Muscle layer of colon (tissue), 2 donors: ENCODE results near the gene ARHGAP18.

Source experiments
- H3K27ac ChIP-seq: one replicate; pipeline ENCODE4 v1.7.0; 2013; ENCODE audit warnings: low read depth, mild to moderate bottlenecking, low read length, moderate library complexity
- H3K27me3 ChIP-seq, 2 donors: one replicate each; pipeline ENCODE4 v1.7.0; 2013; ENCODE audit warnings: low read length in 2 of 2, mild to moderate bottlenecking in 2 of 2; ENCODE audit not compliant: insufficient read depth in 2 of 2, control insufficient read depth in 1 of 2
- H3K36me3 ChIP-seq: one replicate; pipeline ENCODE4 v1.7.0; 2013; ENCODE audit warnings: mild to moderate bottlenecking, low read length; ENCODE audit not compliant: insufficient read depth
- H3K4me1 ChIP-seq: one replicate; pipeline ENCODE4 v1.7.0; 2013; ENCODE audit warnings: mild to moderate bottlenecking, low read length; ENCODE audit not compliant: insufficient read depth
- H3K4me3 ChIP-seq, 2 donors: one replicate each; pipeline ENCODE4 v1.7.0; 2013; ENCODE audit warnings: low read length in 2 of 2, low read depth in 1 of 2, mild to moderate bottlenecking in 1 of 2, moderate library complexity in 1 of 2
- H3K9ac ChIP-seq: one replicate; pipeline ENCODE4 v1.7.0; 2013; ENCODE audit warnings: low read length
- H3K9me3 ChIP-seq: one replicate; pipeline ENCODE4 v1.7.0; 2013; ENCODE audit warnings: mild to moderate bottlenecking, low read length
- donor health status: abdominal sarcoma.
- donor health status: Adenocarcinoma of cecum.

ARHGAP18 gene

DNA sequence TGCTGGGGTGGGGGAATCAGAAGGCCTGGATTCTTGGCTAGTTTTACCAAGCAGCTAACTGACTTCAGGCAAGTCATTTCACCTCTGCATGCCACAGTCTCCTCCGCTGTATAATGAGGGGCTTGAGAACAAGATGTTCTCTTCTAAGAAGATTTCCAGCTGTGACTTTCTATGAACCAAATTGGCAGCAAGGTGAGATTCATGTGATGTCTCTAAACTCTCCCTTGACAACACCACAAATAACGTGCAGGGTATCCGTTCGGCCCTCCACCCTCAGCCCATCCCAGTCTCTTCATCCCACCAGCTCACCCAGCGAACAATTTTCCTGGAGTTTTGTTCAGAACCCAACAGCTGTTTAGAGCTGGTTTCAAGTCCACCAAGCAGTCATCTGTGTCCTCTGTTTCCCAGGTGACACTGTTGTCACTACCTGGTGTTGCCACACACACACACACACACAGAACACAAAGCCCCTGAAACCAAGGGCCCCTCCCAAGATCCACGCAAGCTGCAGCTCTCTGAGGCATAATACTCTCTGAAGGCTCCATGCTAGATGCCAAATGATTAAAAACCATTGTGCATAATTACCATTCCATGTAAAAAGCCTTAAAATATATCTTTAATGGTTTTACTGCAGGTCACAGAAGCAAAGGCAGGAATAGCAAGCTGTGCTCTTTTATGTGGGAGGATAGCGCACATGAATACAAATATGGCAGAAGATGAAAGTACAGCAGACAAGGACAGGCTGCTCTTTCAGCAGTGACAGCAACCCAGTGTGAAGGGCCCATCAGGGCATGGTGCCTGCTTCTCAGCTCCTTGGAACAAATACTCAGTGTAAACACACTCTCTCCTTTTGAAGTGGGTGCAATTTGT lies 48.2 kb downstream of the ARHGAP18 start:
- no peak overlapping the region for H3K9ac ChIP-seq
- H3K4me3 ChIP-seq: no peak overlapping the region
- H3K27ac ChIP-seq: no peak overlapping the region
- H3K27me3 ChIP-seq: no peaks in the 10 kb centered on the region
- H3K4me1 ChIP-seq: peaks cover 4% of the 10 kb centered on the region
- H3K36me3 ChIP-seq: no peaks in the 10 kb centered on the region
- H3K9me3 ChIP-seq: no peaks in the 10 kb centered on the region

DNA sequence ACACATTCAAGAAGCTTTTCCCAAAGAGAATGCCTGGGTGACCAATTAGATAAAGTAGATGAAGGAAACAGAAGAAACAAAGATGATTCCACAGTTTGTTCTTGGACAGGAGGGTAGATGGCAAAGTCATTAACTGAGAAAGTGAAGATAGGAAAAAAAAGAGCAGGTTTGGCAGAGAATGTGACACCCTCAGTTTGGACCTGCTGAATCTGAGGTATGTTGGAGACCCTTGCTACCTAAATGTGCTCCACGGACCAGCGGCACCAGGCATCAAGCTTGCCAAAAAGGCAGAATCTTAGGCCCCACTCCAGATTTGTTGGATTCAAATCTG lies 49.7 kb downstream of the ARHGAP18 start:
- H3K4me3 ChIP-seq: no peak overlapping the region
- no peak overlapping the region for H3K9ac ChIP-seq
- peaks cover 4% of the 10 kb centered on the region for H3K4me1 ChIP-seq
- no peaks in the 10 kb centered on the region for H3K36me3 ChIP-seq
- H3K27me3 ChIP-seq: no peaks in the 10 kb centered on the region
- no peaks in the 10 kb centered on the region for H3K9me3 ChIP-seq
- H3K27ac ChIP-seq: no peak overlapping the region

DNA sequence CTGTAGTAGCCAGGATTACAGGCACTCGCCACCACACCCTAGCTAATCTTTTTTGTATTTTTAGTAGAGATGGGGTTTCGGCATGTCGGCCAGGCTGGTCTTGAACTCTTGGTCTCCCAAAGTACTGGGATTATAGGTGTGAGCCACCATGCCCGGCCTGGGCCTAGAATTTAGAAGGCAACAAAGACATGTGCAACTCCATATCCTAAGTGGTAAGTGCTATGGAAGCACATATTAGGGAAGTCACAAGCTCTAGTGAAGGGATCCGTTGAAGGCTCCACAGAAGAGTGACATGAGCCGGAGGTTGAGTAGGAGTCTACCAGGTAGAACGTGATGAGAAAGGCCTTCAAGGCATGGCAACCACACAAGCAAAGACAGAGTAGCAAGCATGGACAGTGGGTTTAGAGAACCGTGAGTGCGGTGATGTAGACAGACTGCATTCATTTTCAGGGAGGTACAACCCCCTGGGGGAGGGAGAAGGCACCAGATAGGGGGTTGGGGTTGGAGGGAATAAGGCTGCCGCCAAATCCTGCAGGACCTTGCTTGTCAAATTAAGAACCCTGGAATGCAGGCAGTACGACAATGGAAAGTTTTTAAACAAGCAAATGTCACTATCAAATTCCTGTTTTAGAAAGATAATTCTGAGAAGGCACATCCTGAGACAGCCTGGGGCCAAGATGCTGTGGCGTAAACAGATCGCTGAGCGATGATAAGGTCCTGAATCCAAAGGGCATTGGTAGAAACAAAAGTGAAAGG lies 50.2 kb downstream of the ARHGAP18 start:
- no peak overlapping the region for H3K27ac ChIP-seq
- H3K36me3 ChIP-seq: no peaks in the 10 kb centered on the region
- no peak overlapping the region for H3K9ac ChIP-seq
- H3K9me3 ChIP-seq: no peaks in the 10 kb centered on the region
- no peaks in the 10 kb centered on the region for H3K27me3 ChIP-seq
- peaks cover 4% of the 10 kb centered on the region for H3K4me1 ChIP-seq
- no peak overlapping the region for H3K4me3 ChIP-seq

DNA sequence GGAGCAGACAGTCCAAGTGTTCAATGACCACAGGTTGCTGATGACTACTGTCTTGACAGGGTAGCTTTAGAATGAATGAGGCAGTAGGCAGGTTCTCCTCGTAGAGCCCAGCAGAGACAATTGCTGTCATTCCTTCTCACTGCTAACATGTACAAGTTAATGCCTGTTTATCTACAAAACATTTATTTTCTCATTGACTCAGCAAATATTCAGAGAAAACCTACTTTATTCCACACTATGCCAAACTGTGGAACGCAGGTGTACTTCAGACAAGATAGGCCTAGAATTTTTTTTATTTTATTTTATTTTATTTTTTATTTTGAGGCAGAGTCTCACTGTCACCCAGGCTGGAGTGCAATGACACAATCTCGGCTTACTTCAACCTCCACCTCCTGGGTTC lies 50.8 kb downstream of the ARHGAP18 start:
- H3K4me3 ChIP-seq: no peak overlapping the region
- no peak overlapping the region for H3K27ac ChIP-seq
- H3K9me3 ChIP-seq: no peaks in the 10 kb centered on the region
- H3K4me1 ChIP-seq: peaks cover 4% of the 10 kb centered on the region
- H3K9ac ChIP-seq: no peak overlapping the region
- H3K27me3 ChIP-seq: no peaks in the 10 kb centered on the region
- no peaks in the 10 kb centered on the region for H3K36me3 ChIP-seq

DNA sequence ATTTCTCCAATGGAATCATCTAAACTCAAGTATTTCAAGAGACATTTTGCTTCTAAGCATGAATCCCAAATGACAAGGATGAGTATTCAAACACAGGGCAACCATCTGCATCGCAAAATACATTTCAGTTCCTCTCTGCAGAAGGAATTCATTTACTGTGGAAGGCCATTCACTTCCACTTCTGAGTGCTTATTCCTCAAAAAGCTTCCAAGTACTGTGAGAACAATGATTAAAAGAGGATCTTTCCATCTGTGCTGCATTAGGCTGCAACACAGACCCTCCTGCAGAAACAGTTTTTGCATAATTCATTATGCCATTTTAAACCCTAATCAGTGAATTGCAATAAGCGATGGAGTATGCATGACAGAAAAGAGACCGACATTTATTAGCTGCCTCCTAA lies 52.5 kb downstream of the ARHGAP18 start:
- no peak overlapping the region for H3K27ac ChIP-seq
- H3K4me1 ChIP-seq: peaks cover 3% of the 10 kb centered on the region
- no peaks in the 10 kb centered on the region for H3K9me3 ChIP-seq
- H3K36me3 ChIP-seq: no peaks in the 10 kb centered on the region
- no peaks in the 10 kb centered on the region for H3K27me3 ChIP-seq
- no peak overlapping the region for H3K9ac ChIP-seq
- H3K4me3 ChIP-seq: no peak overlapping the region

DNA sequence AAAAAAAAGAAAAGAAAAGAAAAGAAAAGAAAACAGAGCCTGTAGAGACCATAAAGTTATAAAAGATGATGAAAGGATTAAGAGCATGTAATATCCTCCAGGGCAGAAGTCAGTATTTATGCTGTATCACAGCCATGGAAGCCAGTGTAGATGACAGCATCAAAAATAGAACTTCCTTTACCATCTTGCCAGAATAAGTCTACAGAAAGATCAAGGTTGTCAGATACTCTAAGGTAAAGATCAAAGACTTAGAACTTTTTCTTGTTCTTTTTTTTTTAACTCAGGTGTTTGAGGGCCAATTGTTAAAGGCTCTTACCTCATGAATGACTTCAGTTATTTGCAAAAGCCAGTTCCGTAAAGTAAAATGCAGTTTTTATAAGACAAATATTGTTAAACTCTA lies 54.6 kb downstream of the ARHGAP18 start:
- Histone ChIP-seq H3K9ac (no peak overlapping the region), H3K27me3 (no peaks in the 10 kb centered on the region), H3K27ac (no peak overlapping the region), H3K4me1 (no peaks in the 10 kb centered on the region), H3K36me3 (no peaks in the 10 kb centered on the region), H3K4me3 (no peak overlapping the region), H3K9me3 (no peaks in the 10 kb centered on the region)

DNA sequence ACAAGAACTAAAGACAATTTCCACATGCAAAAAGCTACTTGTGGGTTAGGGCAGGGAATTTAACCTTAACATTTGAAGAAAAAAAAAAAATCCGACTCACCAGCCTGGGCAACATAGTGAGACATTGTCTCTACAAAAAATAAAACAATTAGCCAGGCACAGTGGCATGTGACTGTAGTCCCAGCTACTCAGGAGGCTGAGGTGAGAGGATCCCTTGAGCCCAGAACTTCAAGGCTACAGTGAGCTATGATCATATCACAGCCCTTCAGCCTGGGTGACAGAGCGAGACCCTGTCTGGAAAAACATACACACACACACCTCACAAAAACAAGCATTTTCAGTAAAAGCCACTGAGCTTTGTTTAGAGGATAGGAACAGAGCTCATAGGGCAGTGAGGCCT lies 56.2 kb downstream of the ARHGAP18 start:
- no peaks in the 10 kb centered on the region for H3K27me3 ChIP-seq
- no peaks in the 10 kb centered on the region for H3K4me1 ChIP-seq
- H3K4me3 ChIP-seq: no peak overlapping the region
- H3K27ac ChIP-seq: no peak overlapping the region
- H3K9me3 ChIP-seq: no peaks in the 10 kb centered on the region
- H3K36me3 ChIP-seq: no peaks in the 10 kb centered on the region
- H3K9ac ChIP-seq: no peak overlapping the region

DNA sequence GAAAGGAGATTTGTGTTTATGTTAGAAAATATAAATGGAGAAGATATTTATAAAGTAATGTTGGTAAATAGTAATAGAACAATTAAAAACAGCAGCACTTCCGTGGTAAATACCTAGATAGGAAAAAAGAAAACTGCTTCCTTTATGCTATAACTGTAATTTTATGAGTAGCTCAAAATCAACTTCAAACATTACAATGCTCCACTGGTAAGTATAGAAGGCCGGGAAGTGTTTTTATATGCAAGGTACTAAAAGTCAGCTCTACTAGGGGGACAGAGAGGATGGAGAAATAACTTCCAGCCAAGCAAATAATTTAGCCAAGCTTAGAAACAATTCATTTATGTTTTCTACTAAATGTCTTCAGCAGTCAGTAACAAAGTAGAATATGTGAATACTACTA lies 56.7 kb downstream of the ARHGAP18 start:
- H3K9me3 ChIP-seq: no peaks in the 10 kb centered on the region
- H3K27me3 ChIP-seq: no peaks in the 10 kb centered on the region
- no peak overlapping the region for H3K27ac ChIP-seq

DNA sequence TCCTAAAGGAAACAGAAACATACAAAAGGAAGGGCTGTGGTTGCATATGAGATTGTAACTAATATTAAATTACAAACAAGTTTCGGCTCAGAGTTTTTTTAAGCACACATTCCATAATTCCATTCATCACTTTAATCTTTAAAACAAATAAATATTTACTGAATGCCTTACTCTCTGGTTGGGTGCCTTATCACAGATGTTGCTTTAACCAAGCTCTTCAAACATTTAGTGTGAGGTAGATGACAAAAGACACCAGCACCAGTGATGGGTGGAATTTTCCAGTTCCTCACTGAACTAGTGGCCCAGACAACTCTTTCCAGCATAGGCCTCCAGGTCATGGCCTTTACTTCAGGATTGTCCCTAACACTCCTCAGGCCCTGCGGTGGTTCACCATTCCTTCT lies 58.7 kb downstream of the ARHGAP18 start:
- H3K27me3 ChIP-seq: no peaks in the 10 kb centered on the region
- no peak overlapping the region for H3K27ac ChIP-seq
- no peak overlapping the region for H3K4me3 ChIP-seq
- H3K36me3 ChIP-seq: no peaks in the 10 kb centered on the region
- H3K9ac ChIP-seq: no peak overlapping the region
- no peaks in the 10 kb centered on the region for H3K9me3 ChIP-seq
- no peaks in the 10 kb centered on the region for H3K4me1 ChIP-seq

More for the DNA sequence above, 56.7 kb downstream of the ARHGAP18 start:
- Histone ChIP-seq H3K9ac (no peak overlapping the region), H3K4me3 (no peak overlapping the region), H3K4me1 (no peaks in the 10 kb centered on the region), H3K36me3 (no peaks in the 10 kb centered on the region)

DNA sequence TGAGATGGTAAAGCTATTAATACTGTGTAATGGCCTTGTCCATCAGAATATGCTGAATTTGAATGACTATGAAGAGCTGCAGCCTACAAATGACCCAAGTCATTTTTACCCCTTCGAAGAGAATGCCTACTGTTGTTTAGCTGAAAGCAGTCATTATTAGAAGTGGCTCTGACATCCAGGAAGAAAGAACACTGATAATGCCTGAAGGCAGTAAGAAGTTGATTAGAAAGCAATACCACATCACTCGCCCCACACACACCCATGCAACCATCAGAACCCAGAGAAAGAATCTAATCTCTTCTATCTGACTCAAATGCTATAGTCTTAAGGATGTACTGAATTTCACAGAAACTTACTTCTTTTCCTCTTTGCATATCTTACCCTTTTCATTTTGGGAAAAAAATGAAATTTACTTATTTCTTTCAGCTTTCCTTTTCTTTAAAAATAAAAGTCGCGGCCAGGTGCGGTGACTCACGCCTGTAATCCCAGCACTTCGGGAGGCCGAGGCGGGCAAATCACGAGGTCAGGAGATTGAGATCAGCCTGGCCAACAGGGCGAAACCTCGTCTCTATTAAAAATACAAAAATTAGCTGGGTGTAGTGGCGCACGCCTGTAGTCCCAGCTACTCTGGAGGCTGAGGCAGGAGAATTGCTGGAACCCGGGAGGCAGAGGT lies 61.0 kb downstream of the ARHGAP18 start:
- H3K4me3 ChIP-seq: no peak overlapping the region
- no peaks in the 10 kb centered on the region for H3K27me3 ChIP-seq
- no peaks in the 10 kb centered on the region for H3K36me3 ChIP-seq
- peaks cover 4% of the 10 kb centered on the region for H3K4me1 ChIP-seq
- no peak overlapping the region for H3K27ac ChIP-seq
- no peak overlapping the region for H3K9ac ChIP-seq
- no peaks in the 10 kb centered on the region for H3K9me3 ChIP-seq

DNA sequence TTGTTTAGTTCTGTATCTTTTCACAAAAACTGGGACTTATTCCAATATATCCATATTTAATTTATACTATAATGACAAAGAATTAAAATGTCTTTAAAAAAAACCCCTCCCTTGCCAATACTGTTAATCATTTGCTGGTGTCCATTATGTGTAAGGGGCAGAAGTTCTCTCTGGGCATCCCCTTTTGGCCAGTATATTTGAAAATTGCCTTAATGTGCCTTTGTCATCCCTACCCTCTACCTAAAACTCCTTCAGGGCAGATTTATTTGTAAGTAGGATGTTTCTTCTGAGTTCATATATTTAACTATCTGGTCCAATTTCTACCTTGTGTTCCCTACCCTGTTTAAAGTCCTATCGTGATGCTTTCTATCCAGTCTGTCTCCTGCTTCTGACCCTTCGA lies 62.9 kb downstream of the ARHGAP18 start:
- Histone ChIP-seq H3K36me3 (no peaks in the 10 kb centered on the region), H3K27me3 (no peaks in the 10 kb centered on the region), H3K4me1 (peaks cover 4% of the 10 kb centered on the region), H3K4me3 (no peak overlapping the region), H3K9me3 (no peaks in the 10 kb centered on the region), H3K9ac (no peak overlapping the region), H3K27ac (no peak overlapping the region)
